Measurements from ENCODE around the gene PPIB.

PPIB gene

DNA sequence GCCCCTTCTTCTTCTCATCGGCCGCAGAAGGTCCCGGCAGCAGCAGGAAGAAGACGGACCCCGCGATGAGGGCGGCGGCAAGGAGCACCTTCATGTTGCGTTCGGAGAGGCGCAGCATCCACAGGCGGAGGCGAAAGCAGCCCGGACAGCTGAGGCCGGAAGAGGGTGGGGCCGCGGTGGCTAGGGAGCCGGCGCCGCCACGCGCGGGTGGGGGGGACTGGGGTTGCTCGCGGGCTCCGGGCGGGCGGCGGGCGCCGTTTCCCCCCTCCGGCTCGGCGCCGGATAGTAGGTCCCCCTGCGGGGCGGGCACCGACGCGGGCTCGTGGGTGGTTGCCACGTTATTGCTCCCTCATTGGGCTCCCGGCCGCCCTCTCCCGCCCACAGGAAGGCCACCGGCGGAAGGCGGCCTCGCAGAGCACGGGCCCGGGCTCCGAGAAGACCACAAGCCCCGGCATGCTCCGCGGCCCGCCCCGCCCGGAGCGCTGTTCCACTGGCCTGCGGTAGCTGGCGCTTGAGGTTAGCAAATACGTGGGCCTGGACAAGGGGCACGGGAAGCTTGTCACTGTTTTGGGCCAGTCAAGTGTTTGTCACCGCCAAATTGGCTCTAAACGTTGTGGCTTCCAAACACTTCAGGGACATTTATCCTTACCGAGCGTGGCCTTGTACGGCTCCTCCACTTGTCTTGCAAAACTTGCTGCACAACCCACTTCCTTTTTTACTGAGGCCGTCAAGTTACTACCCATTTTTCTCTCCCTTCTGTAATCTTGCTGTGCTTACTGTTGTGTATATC, at the start of gene PPIB:
TSS of gene PPIB (minus strand) at position 154 of the 790 bp plus-strand sequence. CDS start at position 118, 36 bp downstream.
- H3K4me3 ChIP-seq (ENCODE audit: low read depth, low read length): peak within 1 kb of the TSS; percentile 98
- peak; percentile 52 for TF ChIP-seq CTCF (conservative IDR thresholded peaks at IDR 0.05; ENCODE audit: low read depth, low read length)
- peak; percentile 99 for DNase-seq (ENCODE audit: low read depth)

GRCh38 chr15:64211696-64212095, 48.9 kb upstream of the PPIB start:
- no peak for DNase-seq (ENCODE audit: low read depth)
- no peak for TF ChIP-seq CTCF (conservative IDR thresholded peaks at IDR 0.05; ENCODE audit: low read depth, low read length)
- H3K4me3 ChIP-seq (ENCODE audit: low read depth, low read length): no peak overlapping the region

DNA sequence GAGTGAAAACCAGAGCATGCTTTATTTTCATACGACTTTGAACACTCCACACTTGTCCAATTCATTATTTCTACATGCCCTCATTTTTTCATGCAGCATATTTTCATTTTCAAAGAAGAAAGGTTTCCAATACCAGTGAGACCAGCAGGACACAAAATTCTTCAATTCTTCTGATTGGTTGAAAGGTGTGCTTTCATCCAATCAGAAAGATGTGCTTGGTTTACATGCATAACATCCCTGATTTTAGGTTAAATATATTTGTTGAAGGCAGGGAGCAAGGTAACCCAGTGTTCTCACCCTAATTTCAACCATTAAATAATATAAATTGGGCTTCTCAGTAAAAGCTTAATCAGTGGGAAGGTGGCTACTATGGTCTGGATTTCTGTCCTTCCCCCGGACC, 47.5 kb upstream of the PPIB start:
- TF ChIP-seq CTCF (conservative IDR thresholded peaks at IDR 0.05; ENCODE audit: low read depth, low read length): no peak
- peak; percentile 21 for DNase-seq (ENCODE audit: low read depth)

DNA sequence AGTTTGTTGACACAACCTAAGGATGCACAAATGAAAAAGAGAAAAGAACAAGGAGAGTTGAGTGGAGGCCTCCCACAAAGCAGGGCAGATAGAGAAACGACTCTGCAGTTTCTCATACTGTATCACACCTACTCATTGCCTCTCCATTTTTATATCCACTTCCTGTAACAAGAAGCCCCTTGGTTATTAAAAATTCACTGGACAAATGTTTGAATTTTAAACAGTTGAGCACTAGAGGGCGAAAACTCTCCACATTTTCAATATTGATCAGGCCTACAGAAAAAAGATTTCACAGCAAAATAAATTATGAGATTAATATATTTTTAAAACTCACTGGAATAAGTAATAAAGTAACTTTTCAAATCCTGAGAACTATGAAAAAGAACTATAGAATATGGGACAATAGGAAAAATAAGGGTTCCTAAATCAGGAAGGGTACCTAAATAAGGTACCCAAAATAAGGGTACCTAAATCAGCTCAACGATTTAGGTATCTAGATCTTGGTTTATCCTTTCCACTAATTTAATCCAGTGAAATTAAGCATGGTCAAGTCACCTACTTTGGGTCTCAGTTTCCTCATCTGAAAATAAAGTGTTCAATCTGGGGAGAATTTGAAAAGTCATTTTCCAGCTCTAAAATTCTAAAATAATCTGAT, 47.0 kb upstream of the PPIB start:
- no peak overlapping the region for H3K4me3 ChIP-seq (ENCODE audit: low read depth, low read length)
- peak; percentile 74 for DNase-seq (ENCODE audit: low read depth)
- TF ChIP-seq CTCF (conservative IDR thresholded peaks at IDR 0.05; ENCODE audit: low read depth, low read length): peak; percentile 44

More for the DNA sequence above, 47.5 kb upstream of the PPIB start:
- H3K4me3 ChIP-seq (ENCODE audit: low read depth, low read length): no peak overlapping the region

GRCh38 chr15:64205202-64205601, 42.4 kb upstream of the PPIB start:
- TF ChIP-seq CTCF (conservative IDR thresholded peaks at IDR 0.05; ENCODE audit: low read depth, low read length): no peak
- no peak overlapping the region for H3K4me3 ChIP-seq (ENCODE audit: low read depth, low read length)
- DNase-seq (ENCODE audit: low read depth): no peak

DNA sequence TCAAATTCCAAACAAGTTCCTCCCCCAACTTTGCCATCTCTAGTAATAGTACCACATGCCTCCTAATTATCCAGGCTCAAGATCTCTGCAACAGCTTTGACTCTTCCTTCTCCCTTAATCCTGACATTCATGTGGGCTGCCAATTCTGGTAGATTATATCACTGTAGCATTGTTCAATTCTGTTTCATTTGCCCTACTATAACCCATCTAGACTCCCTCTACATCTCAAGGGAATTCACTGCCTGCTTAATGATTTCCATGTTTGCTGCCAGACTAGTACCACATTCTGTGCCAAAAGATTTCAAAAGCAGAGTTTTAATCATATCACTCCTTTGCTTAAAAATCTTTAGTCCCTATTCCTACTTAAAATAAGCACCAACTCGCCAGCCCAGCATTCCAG, 34.6 kb upstream of the PPIB start:
- TF ChIP-seq CTCF (conservative IDR thresholded peaks at IDR 0.05; ENCODE audit: low read depth, low read length): no peak
- H3K4me3 ChIP-seq (ENCODE audit: low read depth, low read length): no peak overlapping the region
- peak; percentile 10 for DNase-seq (ENCODE audit: low read depth)

All from choroid plexus epithelial cell (primary cell).